IMR-90 (cell line): ENCODE results near the gene TTC24. TPM values are rescaled to one million over a fixed set of nuclear protein-coding genes. Genes with fewer than 3 reads are reported as not detected.

ENCODE experiments used
- ATAC-seq: fragments of 200-7000 bp; cut with Tn5 transposase; 2 replicates; pipeline ENCODE4 v1.9.1; 2020; ENCODE audit warnings: low read depth, mild to moderate bottlenecking, moderate library complexity
- BruUV-seq: library from RNA; stranded (reverse); fragments of 400-500 nt; replicated peaks from 2 replicates; lab custom pipeline; 2021; lab: Mats Ljungman, UMichigan
- CTCF ChIA-PET: fragments of 300-600 bp; formaldehyde crosslinking; extraction: SDS; loops from one replicate; lab custom pipeline; 2021; ENCODE audit warnings: antibody characterized with exemption; lab: Yijun Ruan, JAX
- POLR2A ChIA-PET: fragments of 300-600 bp; sonication (Branson Sonifier 250); formaldehyde crosslinking; loops from one replicate; lab custom pipeline; 2022; ENCODE audit warnings: antibody characterized with exemption; ENCODE audit not compliant: unreplicated experiment; lab: Charles Lee
- DNase-seq: peaks from one replicate; pipeline ENCODE4 v3.0.0; 2013
- H2AFZ ChIP-seq: replicated peaks from 2 replicates; pipeline ENCODE3; 2013; ENCODE audit warnings: low read length, mild to moderate bottlenecking; ENCODE audit not compliant: poor library complexity
- H2AK5ac ChIP-seq: 2 replicates; pipeline ENCODE4 v1.6.1; 2013; ENCODE audit warnings: low read depth, low read length, inconsistent platforms
- H2AK9ac ChIP-seq: replicated peaks from 2 replicates; pipeline ENCODE3; 2013; ENCODE audit warnings: mild to moderate bottlenecking, low read depth, low read length, moderate library complexity; ENCODE audit not compliant: poor library complexity
- H2BK120ac ChIP-seq: 2 replicates; pipeline ENCODE4 v1.6.1; 2013; ENCODE audit warnings: low read depth, low read length, inconsistent platforms
- H2BK15ac ChIP-seq: 3 replicates; pipeline ENCODE4 v1.6.1; 2013; ENCODE audit warnings: low read depth, low read length, inconsistent platforms
- H2BK20ac ChIP-seq: 2 replicates; pipeline ENCODE4 v1.6.1; 2013; ENCODE audit warnings: low read depth, mild to moderate bottlenecking, inconsistent platforms, low read length, moderate library complexity
- H2BK5ac ChIP-seq: 2 replicates; pipeline ENCODE4 v1.6.1; 2013; ENCODE audit warnings: mild to moderate bottlenecking, low read depth, low read length, inconsistent platforms; ENCODE audit not compliant: poor library complexity, severe bottlenecking
- H3K14ac ChIP-seq: replicated peaks from 2 replicates; pipeline ENCODE4 v1.6.1; 2013; ENCODE audit warnings: low read depth, low read length, inconsistent platforms
- H3K18ac ChIP-seq: 2 replicates; pipeline ENCODE4 v1.6.1; 2013; ENCODE audit warnings: low read depth, low read length, control low read depth
- H3K23ac ChIP-seq: 2 replicates; pipeline ENCODE4 v1.6.1; 2013; ENCODE audit warnings: low read depth, low read length, inconsistent platforms
- H3K27ac ChIP-seq: 2 replicates; pipeline ENCODE4 v1.5.1; 2013; ENCODE audit warnings: mild to moderate bottlenecking, control low read depth, low read length; ENCODE audit not compliant: insufficient read depth
- H3K27me3 ChIP-seq: 2 replicates; pipeline ENCODE4 v1.6.1; 2013; ENCODE audit warnings: low read length; ENCODE audit not compliant: control insufficient read depth, insufficient read depth
- H3K36me3 ChIP-seq: 2 replicates; pipeline ENCODE4 v1.6.1; 2013; ENCODE audit warnings: low read length, mixed read lengths; ENCODE audit not compliant: control insufficient read depth, insufficient read depth
- H3K4ac ChIP-seq: 2 replicates; pipeline ENCODE4 v1.6.1; 2013; ENCODE audit warnings: low read depth, low read length, inconsistent platforms
- H3K4me1 ChIP-seq: 2 replicates; pipeline ENCODE4 v1.6.1; 2013; ENCODE audit warnings: low read length, mixed read lengths; ENCODE audit not compliant: control insufficient read depth, insufficient read depth
- H3K4me2 ChIP-seq: 2 replicates; pipeline ENCODE4 v1.6.1; 2013; ENCODE audit warnings: low read depth, mild to moderate bottlenecking, control low read depth, low read length, moderate library complexity
- H3K4me3 ChIP-seq: 2 replicates; pipeline ENCODE4 v1.5.1; 2013; ENCODE audit warnings: low read depth, mild to moderate bottlenecking, control low read depth, low read length, moderate library complexity; ENCODE audit not compliant: insufficient read depth
- H3K56ac ChIP-seq: 2 replicates; pipeline ENCODE4 v1.6.1; 2013; ENCODE audit warnings: low read length, inconsistent platforms; ENCODE audit not compliant: insufficient read depth; ENCODE audit errors: extremely low read depth
- H3K79me1 ChIP-seq, 2 experiments: 2 replicates each; pipeline ENCODE4 v1.6.1; 2013; ENCODE audit warnings: low read length in 2 of 2, inconsistent platforms in 1 of 2, low read depth in 1 of 2
- H3K9ac ChIP-seq: 2 replicates; pipeline ENCODE4 v1.6.1; 2013; ENCODE audit warnings: low read depth, low read length, control low read depth
- H3K9me1 ChIP-seq: 2 replicates; pipeline ENCODE4 v1.6.1; 2013; ENCODE audit warnings: low read length, inconsistent platforms; ENCODE audit not compliant: insufficient read depth
- H3K9me3 ChIP-seq: 2 replicates; pipeline ENCODE4 v1.6.1; 2013; ENCODE audit warnings: low read length; ENCODE audit not compliant: control insufficient read depth, insufficient read depth
- H4K20me1 ChIP-seq: 2 replicates; pipeline ENCODE4 v1.6.1; 2013; ENCODE audit warnings: low read length, inconsistent platforms; ENCODE audit not compliant: insufficient read depth
- H4K5ac ChIP-seq: 2 replicates; pipeline ENCODE4 v1.6.1; 2013; ENCODE audit warnings: mild to moderate bottlenecking, low read depth, low read length, control low read depth
- H4K8ac ChIP-seq, 2 experiments: 2 replicates each; pipeline ENCODE4 v1.6.1; 2013; ENCODE audit warnings: low read depth in 2 of 2, low read length in 2 of 2, control low read depth in 1 of 2, inconsistent platforms in 1 of 2
- H4K91ac ChIP-seq: 2 replicates; pipeline ENCODE4 v1.6.1; 2013; ENCODE audit warnings: low read depth, low read length, inconsistent platforms; ENCODE audit not compliant: insufficient read depth
- CTCF ChIP-seq: conservative IDR thresholded peaks from 2 replicates; pipeline ENCODE4 v1.5.1; 2012; ENCODE audit warnings: mild to moderate bottlenecking, low read depth, low read length, improper control_type of control experiment
- MXI1 ChIP-seq: IDR thresholded peaks from 2 replicates; pipeline ENCODE4 v1.6.1; 2012; ENCODE audit warnings: low read depth, mild to moderate bottlenecking, low read length, moderate library complexity, borderline replicate concordance
- RAD21 ChIP-seq: IDR thresholded peaks from 2 replicates; pipeline ENCODE4 v1.6.1; 2012; ENCODE audit warnings: low read length, improper control_type of control experiment
- WGBS, 2 experiments: methylation state at CpG; one replicate each; pipeline versions ENCODE4 v1.1.5 to v1.1.7; 2013; ENCODE audit warnings: missing lambda C conversion rate in 2 of 2; ENCODE audit not compliant: insufficient read length in 1 of 2; ENCODE audit errors: extremely low coverage in 2 of 2; 5-methylcytosine and 5-hydroxymethylcytosine counted together
- dilution Hi-C: fragments of 300-500 bp; cut with HindIII; formaldehyde crosslinking; loops from one replicate; pipeline ENCODE4 v1.14.3; 2018; ENCODE audit warnings: low sequenced_read_pairs; ENCODE audit not compliant: unreplicated experiment
- in situ Hi-C: fragments of 300-500 bp; cut with MboI; formaldehyde crosslinking; loops from 3 replicates; pipeline ENCODE4 v1.14.3; 2019; ENCODE audit warnings: low sequenced_read_pairs, inconsistent platforms, mixed read lengths
- intact Hi-C: fragments of 100-400 bp; cut with micrococcal nuclease; formaldehyde crosslinking; loops from 2 replicates; pipeline ENCODE4 v1.10.0; 2022
- polyA plus RNA-seq, 3 experiments: library from polyadenylated mRNA; depleted of rRNA; stranded (reverse); fragments of >200 nt; gene quantifications; 2 replicates each; pipeline ENCODE4 v1.2.3, GENCODE V29; 2012; ENCODE audit warnings: low replicate concordance in 1 of 3
- total RNA-seq: library from RNA; depleted of rRNA; stranded (reverse); fragments of >200 nt; gene quantifications from 2 replicates; pipeline ENCODE4 v1.2.3, GENCODE V29; 2012

TTC24 gene
- total and polyA plus RNA-seq, 2 of the 4 experiments (the other 2 are of a cell fraction): not detected

- dilution Hi-C loops (no loop called here), intact Hi-C loops (no loop called here), in situ Hi-C loops (no loop called here)
- Histone ChIP-seq H2AK5ac (no peak overlapping the region), H3K4me3 (no peak overlapping the region), H3K4me2 (no peak overlapping the region), H2BK20ac (no peak overlapping the region), H3K14ac (no peak overlapping the region), H3K4ac (no peak overlapping the region), H3K56ac (no peak overlapping the region), H3K18ac (no peak overlapping the region), H3K9me3 (no peaks in the 10 kb centered on the region), H3K9ac (no peak overlapping the region), H2BK5ac (no peak overlapping the region), H3K23ac (no peak overlapping the region), H4K20me1 (no peaks in the 10 kb centered on the region), H3K27ac (no peak overlapping the region), H2BK120ac (no peak overlapping the region), H3K4me1 (no peaks in the 10 kb centered on the region), H3K36me3 (peaks cover 23% of the 10 kb centered on the region), H2AFZ (no peak overlapping the region), H4K8ac (no peak overlapping the region), H4K5ac (no peak overlapping the region), H3K27me3 (no peaks in the 10 kb centered on the region), H3K9me1 (0 out of 2 replicates have a peak, but pooled peaks cover 1% of the 10 kb centered on the region), H4K91ac (no peak overlapping the region), H2BK15ac (no peak overlapping the region), H2AK9ac (no peak overlapping the region), H3K79me1 (0 out of 4 replicates have a peak, but pooled peaks cover 0 to 2% of the 10 kb centered on the region in 2 experiments)
- POLR2A ChIA-PET: no interaction called here
- DNase-seq: no peak
- WGBS, 2 experiments: 89% methylated on average over 3 of the region's 10 CpGs; no CpG with 5 or more reads in 1 of the 2 experiments
- CTCF ChIA-PET: no interaction called here
- BruUV-seq: no TSS peak
- ATAC-seq: no peak
- no peak for TF ChIP-seq MXI1
- TF ChIP-seq CTCF: no peak
- no peak for TF ChIP-seq RAD21
These were observed 40.6 kb upstream of the TTC24 start for GRCh38 chr1:156538711-156539440.
